HG03460 (cell line): ENCODE results near the gene OR4A5.
"Not testable (repeated sequence)": the region's sequence is repeated elsewhere in the genome, so short reads cannot be mapped to it uniquely, and the experiment has no call there.

Source experiments
- ATAC-seq: cut with Tn5 transposase; IDR thresholded peaks from one replicate; pipeline ENCODE4 v1.9.1; 2021; ENCODE audit not compliant: unreplicated experiment

Gene OR4A5, protein sequence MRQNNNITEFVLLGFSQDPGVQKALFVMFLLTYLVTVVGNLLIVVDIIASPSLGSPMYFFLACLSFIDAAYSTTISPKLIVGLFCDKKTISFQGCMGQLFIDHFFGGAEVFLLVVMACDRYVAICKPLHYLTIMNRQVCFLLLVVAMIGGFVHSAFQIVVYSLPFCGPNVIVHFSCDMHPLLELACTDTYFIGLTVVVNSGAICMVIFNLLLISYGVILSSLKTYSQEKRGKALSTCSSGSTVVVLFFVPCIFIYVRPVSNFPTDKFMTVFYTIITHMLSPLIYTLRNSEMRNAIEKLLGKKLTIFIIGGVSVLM

GRCh38 chr11:54706532-54706931, at the start of gene OR4A5:
TSS of gene OR4A5 (plus strand) at chr11:54706832. CDS start at chr11:54706885, 53 bp downstream.
- not testable (repeated sequence) for ATAC-seq

DNA sequence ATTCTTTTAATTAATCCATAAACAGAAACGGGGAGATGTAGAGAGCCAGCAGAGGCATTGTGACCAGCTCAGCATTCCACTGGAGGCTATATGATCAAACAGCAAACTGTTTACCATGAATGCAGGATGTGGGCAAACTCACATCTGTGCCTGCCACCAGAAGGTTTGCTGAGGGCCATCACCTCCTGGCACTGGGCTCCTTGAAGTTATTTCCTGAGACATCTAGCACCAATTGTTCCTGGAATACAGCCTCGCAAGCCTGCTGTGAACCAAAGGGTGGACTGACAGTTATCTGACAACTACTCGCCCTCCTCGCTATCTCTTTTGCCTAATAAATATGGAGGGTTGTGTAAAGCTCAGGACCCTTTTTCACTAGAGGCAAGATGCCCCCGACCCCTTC, 13.5 kb downstream of the OR4A5 start:
- not testable (repeated sequence) for ATAC-seq
